Measurements from ENCODE around the gene CORO7.

DNA sequence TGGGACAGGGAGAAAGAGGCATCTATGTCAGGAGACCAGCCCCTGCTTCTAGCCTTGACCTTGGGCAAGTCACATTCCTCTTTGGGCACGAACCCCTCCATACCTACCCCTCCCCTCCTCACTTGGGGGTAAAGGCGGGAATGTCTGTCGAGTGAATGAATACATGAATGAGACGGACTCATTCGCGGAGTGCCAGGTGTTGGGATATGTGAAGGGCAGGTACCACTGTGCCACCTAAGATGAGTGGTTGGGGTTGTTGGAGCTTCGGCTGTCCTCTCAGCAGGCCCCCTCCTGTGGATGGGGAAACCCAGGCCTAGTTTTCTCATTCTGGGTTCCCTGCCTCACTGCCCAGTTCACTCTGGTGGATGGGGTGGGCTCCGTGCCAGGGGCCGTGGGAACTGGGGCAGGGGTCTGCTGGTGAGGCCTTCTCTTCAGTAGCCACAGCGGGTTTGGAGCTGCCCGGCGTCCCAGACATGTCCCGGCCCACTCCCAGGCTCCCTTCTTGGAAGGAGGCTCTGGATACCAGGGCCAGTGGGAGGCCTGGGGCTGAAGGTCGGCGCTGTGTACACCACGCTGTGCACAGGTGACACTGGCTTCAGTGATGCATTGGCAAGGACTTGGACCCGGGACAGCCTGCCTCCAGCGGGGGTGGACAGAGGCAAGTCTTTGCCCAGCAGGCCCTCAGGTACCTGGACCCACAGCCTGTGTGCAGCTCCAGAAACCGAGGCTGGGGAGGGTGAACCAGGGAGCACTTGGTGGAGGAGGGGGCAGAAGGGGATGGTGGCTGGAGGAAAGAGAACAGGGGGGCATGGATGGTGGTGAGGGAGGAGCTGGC is 94.9 kb downstream of the CORO7 start:
- TF ChIP-seq POLR2AphosphoS5 (IDR thresholded peaks at IDR 0.05; ENCODE audit: low read depth, low read length) (no peak), TAF1 (IDR thresholded peaks at IDR 0.05; ENCODE audit: borderline replicate concordance, insufficient read depth, low read length) (no peak), SIN3A (IDR thresholded peaks at IDR 0.05; ENCODE audit: borderline replicate concordance, insufficient read depth, low read length) (no peak), FOXP2 (optimal IDR thresholded peaks at IDR 0.05; ENCODE audit: borderline replicate concordance, extremely low read depth, extremely low read length, insufficient read depth) (no peak)

Data from PFSK-1 (cell line).